Ascending aorta (tissue), 2 donors: ENCODE data around the gene FNIP1. TPM values are rescaled to one million over a fixed set of nuclear protein-coding genes. Genes with fewer than 3 reads are reported as not detected.
"Not testable (repeated sequence)": the region's sequence is repeated elsewhere in the genome, so short reads cannot be mapped to it uniquely, and the experiment has no call there.

Experiments used
- DNase-seq, 2 donors: peaks; one replicate each; pipeline ENCODE4 v3.0.0-alpha.2; 2019; ENCODE audit warnings: low spot score in 2 of 2
- H3K27ac ChIP-seq, 2 donors: fragments of 200-600 bp; sonication (generic); one replicate each; pipeline ENCODE4 v1.5.1; 2016 to 2017; ENCODE audit warnings: mild to moderate bottlenecking in 1 of 2
- H3K27me3 ChIP-seq: fragments of 200-600 bp; sonication (generic); one replicate; pipeline ENCODE4 v1.5.1; 2017
- H3K36me3 ChIP-seq, 2 donors: fragments of 200-600 bp; sonication (generic); one replicate each; pipeline ENCODE4 v1.5.1; 2016
- H3K4me1 ChIP-seq, 2 donors: fragments of 200-600 bp; sonication (generic); one replicate each; pipeline ENCODE4 v1.5.1; 2016 to 2017; ENCODE audit warnings: mild to moderate bottlenecking in 1 of 2
- H3K4me3 ChIP-seq, 2 donors: fragments of 200-600 bp; sonication (generic); one replicate each; pipeline ENCODE4 v1.5.1; 2016 to 2017; ENCODE audit warnings: mild to moderate bottlenecking in 1 of 2
- H3K9me3 ChIP-seq, 2 donors: fragments of 200-600 bp; sonication (generic); one replicate each; pipeline ENCODE4 v1.5.1; 2016
- CTCF ChIP-seq, 3 experiments: fragments of 200-600 bp in 2 of 3; fragments of 450-650 bp in 1 of 3; sonication (generic) in 2 of 3; IDR thresholded peaks; one replicate each; pipeline ENCODE4 v1.5.1; 2016 to 2019; ENCODE audit warnings: antibody characterized with exemption in 3 of 3, mild to moderate bottlenecking in 1 of 3, moderate library complexity in 1 of 3
- intact Hi-C: fragments of 100-400 bp; cut with DNase I; formaldehyde crosslinking; loops from one replicate; pipeline ENCODE4 v1.15.1; 2023
- total RNA-seq: library from RNA; depleted of rRNA; stranded (reverse); fragments of >200 nt; gene quantifications from one replicate; pipeline ENCODE4 v1.1.0, GENCODE V29; 2016

Gene FNIP1
- total RNA-seq, 1 donor from 2014 or later: 20.5 TPM

DNA sequence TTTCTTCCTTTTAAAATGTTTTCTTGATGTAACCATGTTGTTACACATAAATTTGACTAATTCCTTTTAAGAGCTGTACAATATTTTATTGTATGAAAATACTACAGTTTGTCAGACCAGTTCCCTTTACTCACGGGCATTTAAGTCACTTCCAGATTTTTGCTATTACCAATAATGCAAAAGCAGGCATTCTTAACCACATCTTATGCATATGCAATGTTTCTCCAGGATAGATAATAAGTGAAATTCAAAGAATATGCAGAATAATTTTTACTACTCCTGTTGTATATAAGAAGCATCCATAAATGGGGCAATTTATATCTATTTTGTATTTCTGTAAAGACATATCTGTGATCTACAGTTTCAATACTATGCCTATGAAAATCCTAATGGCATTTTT lies 77.3 kb downstream of the FNIP1 start:
- no peak for TF ChIP-seq CTCF (IDR thresholded peaks at IDR 0.05)
- DNase-seq: no peak
- Histone ChIP-seq H3K36me3 (peaks cover 8 to 19% of the 10 kb centered on the region in 2 donors), H3K27ac (no peak overlapping the region), H3K4me3 (no peak overlapping the region), H3K27me3 (no peaks in the 10 kb centered on the region), H3K4me1 (peaks cover 0 to 10% of the 10 kb centered on the region in 2 donors), H3K9me3 (no peaks in the 10 kb centered on the region)
- intact Hi-C loops: no loop called here

DNA sequence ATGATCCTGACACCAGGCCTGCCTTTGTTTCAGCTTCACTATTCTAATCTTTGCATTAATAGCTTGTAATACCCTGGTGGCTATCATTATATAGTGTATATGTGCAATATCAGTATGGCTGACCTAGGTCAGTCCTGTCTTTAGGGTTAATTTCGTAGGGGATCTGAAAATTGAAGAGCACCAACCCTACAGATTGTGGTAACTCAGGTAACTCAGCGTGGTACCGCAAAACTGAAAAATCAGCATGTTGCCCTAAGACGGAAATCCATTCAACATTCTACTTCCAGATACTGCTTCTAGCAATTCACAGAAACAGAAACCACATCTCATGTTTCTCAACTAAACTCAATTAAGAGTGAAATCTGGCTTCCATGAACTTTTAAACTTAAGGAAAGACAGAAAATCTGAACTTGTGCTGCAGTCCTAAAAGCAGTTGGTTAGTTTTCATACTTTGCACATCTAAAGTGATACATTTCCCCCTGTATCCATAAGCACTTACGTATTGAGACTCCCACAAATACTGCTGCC lies 78.3 kb downstream of the FNIP1 start:
- DNase-seq: no peak
- Histone ChIP-seq H3K9me3 (no peaks in the 10 kb centered on the region), H3K4me3 (no peak overlapping the region), H3K27ac (no peak overlapping the region), H3K27me3 (no peaks in the 10 kb centered on the region), H3K4me1 (peaks cover 0 to 10% of the 10 kb centered on the region in 2 donors), H3K36me3 (peaks cover 9 to 25% of the 10 kb centered on the region in 2 donors)
- intact Hi-C loops: no loop called here
- TF ChIP-seq CTCF (IDR thresholded peaks at IDR 0.05): no peak

GRCh38 chr5:131717164-131717563 lies 79.7 kb downstream of the FNIP1 start:
- DNase-seq, H3K27ac ChIP-seq, intact Hi-C loops, H3K27me3 ChIP-seq, H3K4me1 ChIP-seq, H3K9me3 ChIP-seq, H3K4me3 ChIP-seq: not testable (repeated sequence)
- peaks cover 15 to 25% of the 10 kb centered on the region in 2 donors for H3K36me3 ChIP-seq

DNA sequence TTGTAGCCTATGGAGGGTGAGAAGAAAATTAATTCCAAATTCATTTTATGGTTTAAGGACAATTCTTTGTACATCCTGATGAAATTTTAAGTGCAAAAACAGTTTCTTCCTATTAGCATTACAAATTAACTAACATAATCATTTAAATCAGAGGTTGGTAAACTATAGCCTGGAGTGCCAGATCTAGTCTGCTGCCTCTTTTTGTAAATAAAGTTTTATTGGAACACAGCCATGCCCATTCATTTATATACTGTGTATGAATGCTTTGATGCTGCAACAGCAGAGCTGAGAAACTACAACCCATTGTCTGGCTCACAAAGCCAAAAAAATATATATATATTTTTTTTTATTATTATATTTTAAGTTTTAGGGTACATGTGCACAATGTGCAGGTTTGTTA lies 80.2 kb downstream of the FNIP1 start:
- H3K36me3 ChIP-seq: peaks cover 15 to 25% of the 10 kb centered on the region in 2 donors
- intact Hi-C loops: no loop called here

DNA sequence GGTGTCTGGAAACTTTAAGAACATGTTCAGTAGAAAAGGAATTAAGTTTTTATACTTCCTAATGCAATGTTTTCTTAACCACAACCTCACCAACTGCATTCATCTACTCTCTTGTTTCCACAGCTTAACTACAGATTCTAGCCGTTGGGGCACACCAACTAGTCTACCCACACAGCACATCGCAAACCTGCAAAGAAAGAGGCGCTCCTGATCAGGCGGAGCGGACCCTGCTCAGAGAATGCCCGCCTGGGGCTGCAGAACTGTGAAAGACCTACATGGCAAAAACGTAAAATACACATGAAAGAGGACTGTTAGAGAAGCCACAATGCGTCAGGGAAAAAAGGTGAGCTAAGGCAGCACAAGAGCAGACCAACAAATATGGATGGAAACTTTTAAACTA lies 86.4 kb downstream of the FNIP1 start:
- Histone ChIP-seq H3K9me3 (no peaks in the 10 kb centered on the region), H3K4me3 (no peak overlapping the region), H3K27me3 (no peaks in the 10 kb centered on the region), H3K4me1 (no peaks in the 10 kb centered on the region), H3K27ac (no peak overlapping the region), H3K36me3 (peaks cover 24% of the 10 kb centered on the region in 2 donors)
- intact Hi-C loops: no loop called here
- DNase-seq: no peak
- no peak for TF ChIP-seq CTCF (IDR thresholded peaks at IDR 0.05)

More for the DNA sequence above, 80.2 kb downstream of the FNIP1 start:
- Histone ChIP-seq H3K4me3 (no peak overlapping the region), H3K27ac (no peak overlapping the region), H3K27me3 (no peaks in the 10 kb centered on the region), H3K9me3 (no peaks in the 10 kb centered on the region), H3K4me1 (no peaks in the 10 kb centered on the region)
- TF ChIP-seq CTCF (IDR thresholded peaks at IDR 0.05): no peak
- DNase-seq: no peak

DNA sequence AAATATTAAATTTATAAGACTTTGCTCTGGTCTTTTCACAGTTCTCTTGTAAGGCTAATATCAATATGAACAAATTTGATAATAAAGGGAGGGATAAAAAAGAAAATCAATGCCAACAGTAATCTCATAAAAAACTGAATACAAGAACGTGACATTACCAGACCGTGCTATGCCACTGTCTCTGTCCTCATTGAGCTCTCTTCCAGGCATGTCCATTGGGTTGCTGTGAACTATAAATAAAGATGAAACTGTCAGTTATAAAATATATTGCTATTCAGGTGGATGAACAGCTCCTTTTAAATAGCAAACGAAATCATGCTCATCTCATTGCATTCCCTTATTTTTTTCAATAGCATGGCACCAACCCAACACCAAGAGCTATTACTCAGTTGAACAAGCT lies 87.8 kb downstream of the FNIP1 start:
- TF ChIP-seq CTCF (IDR thresholded peaks at IDR 0.05): no peak
- Histone ChIP-seq H3K9me3 (no peaks in the 10 kb centered on the region), H3K4me1 (no peaks in the 10 kb centered on the region), H3K4me3 (no peak overlapping the region), H3K27ac (no peak overlapping the region), H3K27me3 (no peaks in the 10 kb centered on the region), H3K36me3 (peaks cover 20 to 24% of the 10 kb centered on the region in 2 donors)
- no peak for DNase-seq
- intact Hi-C loops: no loop called here
